BE2C (cell line): ENCODE measurements around the gene ISM2. TPM values are rescaled to one million over a fixed set of nuclear protein-coding genes. Genes with fewer than 3 reads are reported as not detected.
"Not testable (repeated sequence)": the region's sequence is repeated elsewhere in the genome, so short reads cannot be mapped to it uniquely, and the experiment has no call there.

Experiments used
- DNase-seq: peaks from one replicate; pipeline ENCODE4 v3.0.0-alpha.2; 2020
- H3K27me3 ChIP-seq: fragments of 250-450 bp; sonication (Bioruptor Pico); 2 replicates; pipeline ENCODE4 v1.5.1; 2020; ENCODE audit warnings: mild to moderate bottlenecking
- H3K36me3 ChIP-seq: fragments of 250-450 bp; sonication (Bioruptor Pico); 2 replicates; pipeline ENCODE4 v1.5.1; 2020; ENCODE audit warnings: mild to moderate bottlenecking
- H3K4me1 ChIP-seq: fragments of 250-450 bp; sonication (Bioruptor Pico); 2 replicates; pipeline ENCODE4 v1.5.1; 2020
- H3K4me3 ChIP-seq: 2 replicates; pipeline ENCODE4 v1.5.1; 2011; ENCODE audit warnings: low read depth, low read length
- H3K9me3 ChIP-seq: fragments of 250-450 bp; sonication (Bioruptor Pico); 2 replicates; pipeline ENCODE4 v1.5.1; 2020
- CTCF ChIP-seq: IDR thresholded peaks from 2 replicates; pipeline ENCODE4 v1.5.1; 2012; ENCODE audit warnings: mild to moderate bottlenecking, low read depth, low read length
- polyA plus RNA-seq: library from polyadenylated mRNA; unstranded; fragments of >200 nt; gene quantifications from one replicate; pipeline ENCODE4 v1.2.1, GENCODE V29; 2012; ENCODE audit warnings: low read depth, missing spikeins; ENCODE audit not compliant: insufficient read length, insufficient read depth

ISM2 gene
- polyA plus RNA-seq = not detected

DNA sequence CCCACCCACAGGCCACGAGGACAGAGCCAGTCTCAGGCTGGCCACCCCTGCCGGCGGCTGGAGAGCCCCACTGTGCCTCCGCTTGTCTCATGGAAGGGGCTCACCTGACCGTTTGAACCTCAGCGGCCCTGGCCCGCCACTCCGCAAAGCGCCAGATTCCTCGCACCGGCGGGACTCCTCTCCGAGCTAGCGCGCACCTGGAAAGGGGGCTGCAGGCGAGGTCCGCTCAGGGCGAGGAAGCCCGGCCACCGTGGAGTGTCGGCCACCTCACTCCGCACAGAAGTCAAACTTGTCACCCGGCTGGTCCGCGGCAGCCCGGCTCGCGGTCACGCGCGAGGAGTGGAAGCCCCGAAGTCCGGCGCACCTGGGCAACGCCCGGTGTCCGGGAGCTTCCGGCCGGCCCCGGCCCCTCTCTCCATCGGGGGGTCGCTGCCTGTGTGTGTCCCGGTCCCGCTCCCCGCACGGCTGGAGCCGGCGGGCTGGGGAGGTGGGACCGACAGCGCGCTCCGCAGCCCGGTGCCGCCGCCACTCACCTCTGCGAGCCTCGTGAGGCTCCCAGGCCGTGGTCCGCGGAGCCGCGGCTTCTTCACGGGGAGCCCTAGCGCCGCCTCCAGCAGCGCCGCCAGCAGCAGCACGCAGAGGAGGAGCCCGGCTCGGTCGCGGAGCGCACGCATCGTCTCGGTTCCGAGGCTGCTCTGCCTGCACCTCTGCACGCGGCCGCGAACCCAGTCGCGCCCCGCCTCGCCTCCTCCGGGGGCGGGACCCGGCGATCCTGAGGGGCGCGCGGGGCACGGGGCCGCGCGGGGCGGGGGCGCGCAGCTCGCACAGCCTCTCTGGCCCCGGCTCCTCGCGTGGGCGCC lies at the start of gene ISM2:
Gene ISM2 (minus strand): TSS at position 697 of the 860 bp plus-strand sequence. CDS start 23 bp downstream, at position 674.
- no peaks in the 10 kb centered on the region for H3K36me3 ChIP-seq
- no peaks in the 10 kb centered on the region for H3K4me1 ChIP-seq
- no peaks in the 10 kb centered on the region for H3K9me3 ChIP-seq
- no peak for TF ChIP-seq CTCF
- H3K27me3 ChIP-seq = peaks cover 22% of the 10 kb centered on the region
- peak; percentile 53 for DNase-seq
- H3K4me3 ChIP-seq = peak within 1 kb of the TSS; percentile 34

DNA sequence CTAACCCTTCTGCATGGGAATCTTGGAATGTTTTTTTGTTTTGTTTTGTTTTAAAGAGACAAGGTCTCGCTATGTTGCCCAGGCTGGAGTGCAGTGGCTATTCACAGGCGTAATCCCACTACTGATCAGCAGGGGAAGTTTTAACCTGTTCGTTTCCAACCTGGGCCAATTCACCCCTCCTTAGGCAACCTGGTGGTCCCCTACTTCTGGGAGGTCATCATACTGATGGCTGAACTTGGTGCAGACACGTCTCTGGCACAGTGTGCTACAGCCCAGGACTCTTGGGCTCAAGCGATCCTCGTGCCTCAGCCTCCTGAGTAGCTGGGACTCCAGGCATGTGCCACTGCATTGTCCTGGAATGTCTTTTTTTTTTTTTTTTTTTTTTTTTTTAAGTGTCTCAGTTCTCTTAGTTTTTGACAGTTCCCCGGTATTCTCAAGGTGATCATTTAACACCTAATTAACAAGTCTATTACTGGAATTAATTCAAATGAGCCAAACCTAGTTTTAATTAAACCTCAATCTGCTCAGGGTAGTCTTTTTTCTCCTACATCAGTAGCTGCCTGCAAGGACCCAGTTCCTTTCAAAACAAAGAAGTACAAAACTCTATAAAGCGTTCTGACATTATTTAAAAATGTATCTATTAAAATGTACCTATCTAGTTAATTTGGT lies 49.0 kb upstream of the ISM2 start:
- Histone ChIP-seq H3K4me3 (no peak overlapping the region), H3K36me3 (peaks cover 26% of the 10 kb centered on the region), H3K4me1 (no peaks in the 10 kb centered on the region; the same call in 1 of the 2 replicates), H3K27me3 (no peaks in the 10 kb centered on the region), H3K9me3 (no peaks in the 10 kb centered on the region)
- DNase-seq = no peak
- peak; percentile 42 for TF ChIP-seq CTCF

- not testable (repeated sequence) for H3K4me3 ChIP-seq, DNase-seq, H3K9me3 ChIP-seq, H3K27me3 ChIP-seq, H3K4me1 ChIP-seq
- H3K36me3 ChIP-seq = peaks cover 20% of the 10 kb centered on the region
Measured at GRCh38 chr14:77545171-77545570, 46.6 kb upstream of the ISM2 start.

DNA sequence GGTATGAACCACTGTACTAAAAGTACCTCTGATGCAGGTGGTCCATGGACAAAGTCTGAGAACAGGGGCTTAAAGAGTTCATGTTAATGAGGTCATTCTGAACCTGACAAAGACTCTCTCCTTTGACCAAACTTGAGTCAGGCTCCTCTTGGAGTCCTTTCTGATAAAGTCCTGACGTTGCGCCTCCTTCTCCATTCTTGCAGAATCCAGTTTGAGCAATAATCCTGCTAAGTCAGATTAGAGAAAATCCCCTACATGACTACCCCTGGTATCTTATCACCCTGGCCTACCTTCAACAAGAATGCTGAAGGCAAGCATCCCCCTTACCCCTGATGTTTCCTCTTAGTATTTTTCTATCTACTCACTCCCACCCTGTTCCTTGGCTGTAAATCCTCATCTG lies 46.0 kb upstream of the ISM2 start:
- Histone ChIP-seq H3K27me3 (no peaks in the 10 kb centered on the region), H3K4me3 (no peak overlapping the region), H3K9me3 (no peaks in the 10 kb centered on the region), H3K36me3 (peaks cover 15% of the 10 kb centered on the region), H3K4me1 (no peaks in the 10 kb centered on the region; the same call in 1 of the 2 replicates)
- no peak for DNase-seq
- no peak for TF ChIP-seq CTCF

GRCh38 chr14:77543637-77544334 lies 45.2 kb upstream of the ISM2 start:
- Histone ChIP-seq H3K4me3 (no peak overlapping the region), H3K9me3 (no peaks in the 10 kb centered on the region), H3K27me3 (no peaks in the 10 kb centered on the region), H3K4me1 (no peaks in the 10 kb centered on the region; the same call in 1 of the 2 replicates), H3K36me3 (peaks cover 14% of the 10 kb centered on the region)
- TF ChIP-seq CTCF = no peak
- DNase-seq = no peak

GRCh38 chr14:77543240-77543551 lies 44.6 kb upstream of the ISM2 start:
- peaks cover 8% of the 10 kb centered on the region for H3K36me3 ChIP-seq
- TF ChIP-seq CTCF = no peak

More at GRCh38 chr14:77543240-77543551, 44.6 kb upstream of the ISM2 start:
- Histone ChIP-seq H3K27me3 (no peaks in the 10 kb centered on the region), H3K9me3 (no peaks in the 10 kb centered on the region), H3K4me1 (no peaks in the 10 kb centered on the region; the same call in 1 of the 2 replicates), H3K4me3 (no peak overlapping the region)
- DNase-seq = no peak
